Glomerular endothelial cell (primary cell): ENCODE data around the gene MGAT5B. TPM values are rescaled to one million over a fixed set of nuclear protein-coding genes. Genes with fewer than 3 reads are reported as not detected.

Experiments used
- DNase-seq: peaks from one replicate; pipeline ENCODE4 v3.0.0-alpha.2; 2011; ENCODE audit warnings: low read depth, low spot score; ENCODE audit errors: extremely low read depth
- total RNA-seq: library from RNA; depleted of rRNA; stranded (reverse); fragments of >200 nt; gene quantifications from 2 replicates; pipeline ENCODE4 v1.2.3, GENCODE V29; 2015

Gene MGAT5B
- total RNA-seq, 1 donor from 2014 or later: 10.0 TPM

DNA sequence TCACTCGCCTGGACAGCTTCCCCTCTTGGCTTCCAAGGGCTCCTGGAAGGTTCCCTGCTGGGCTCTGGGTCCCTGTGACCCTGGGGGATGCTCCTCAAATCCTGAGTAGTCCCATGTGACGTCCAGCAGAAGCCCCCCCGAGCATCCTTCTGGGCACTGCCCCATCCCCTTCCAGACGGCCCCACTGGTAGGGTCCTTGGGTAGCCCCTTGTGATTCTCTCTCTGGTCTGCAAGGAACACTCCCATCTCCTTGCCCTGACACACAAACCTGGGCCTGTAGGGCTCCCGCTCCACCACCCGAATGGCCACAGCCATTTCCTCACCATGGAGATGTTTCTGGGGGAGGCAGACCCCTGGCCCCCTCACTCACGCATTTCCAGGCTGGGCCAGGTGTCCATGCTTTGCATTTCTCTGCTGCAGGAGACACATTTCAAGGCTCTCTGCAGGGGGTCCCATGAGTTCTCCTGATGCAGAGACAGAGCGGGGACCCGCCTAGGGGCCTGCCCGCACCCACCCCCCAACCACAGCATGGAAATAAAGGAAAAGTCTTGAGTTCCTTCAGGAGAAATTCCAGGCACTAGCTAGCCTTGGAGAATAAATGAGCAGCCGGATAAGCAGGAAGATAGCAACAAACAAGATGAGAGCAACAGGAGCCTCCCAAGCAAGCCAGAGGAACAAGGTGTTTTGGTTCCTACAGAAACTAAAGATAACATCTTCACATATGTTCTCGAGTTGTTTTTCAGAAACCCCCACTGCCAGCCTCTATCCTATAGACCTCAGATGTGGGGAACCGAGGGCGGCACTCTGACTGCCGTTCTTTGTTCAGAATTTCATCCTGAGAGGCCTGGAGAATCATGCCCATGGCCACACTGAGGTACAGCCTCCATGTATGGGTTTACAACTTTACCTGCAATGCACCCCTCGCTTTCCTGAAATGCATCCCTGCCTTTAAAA is 128.8 kb downstream of the MGAT5B start:
- DNase-seq: no peak

DNA sequence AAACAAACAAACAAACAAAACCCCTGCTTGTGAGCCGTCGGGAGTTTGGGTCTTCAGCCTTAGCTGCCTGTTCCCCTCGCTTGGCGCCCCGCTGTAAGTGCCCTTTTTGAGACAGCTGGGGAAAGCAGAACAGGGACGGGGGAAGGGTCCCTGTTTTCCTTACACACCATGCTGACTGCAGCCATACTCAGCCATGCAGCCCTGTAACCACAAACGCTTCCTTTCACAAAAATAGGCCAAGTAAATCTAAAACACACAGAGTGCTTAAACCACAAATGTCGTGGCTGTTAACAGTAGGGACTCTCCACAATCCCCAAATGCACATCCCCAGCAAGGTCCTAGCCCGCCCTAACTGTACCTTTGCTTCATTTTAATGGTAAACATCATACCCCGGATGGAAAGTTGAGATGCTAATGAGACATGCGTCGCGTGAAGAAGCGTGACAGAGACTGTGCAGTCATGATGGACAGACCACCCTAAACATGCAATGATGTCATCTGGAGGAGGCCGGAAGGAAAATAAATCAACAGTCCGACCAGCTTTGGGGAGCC is 129.9 kb downstream of the MGAT5B start:
- DNase-seq: no peak

DNA sequence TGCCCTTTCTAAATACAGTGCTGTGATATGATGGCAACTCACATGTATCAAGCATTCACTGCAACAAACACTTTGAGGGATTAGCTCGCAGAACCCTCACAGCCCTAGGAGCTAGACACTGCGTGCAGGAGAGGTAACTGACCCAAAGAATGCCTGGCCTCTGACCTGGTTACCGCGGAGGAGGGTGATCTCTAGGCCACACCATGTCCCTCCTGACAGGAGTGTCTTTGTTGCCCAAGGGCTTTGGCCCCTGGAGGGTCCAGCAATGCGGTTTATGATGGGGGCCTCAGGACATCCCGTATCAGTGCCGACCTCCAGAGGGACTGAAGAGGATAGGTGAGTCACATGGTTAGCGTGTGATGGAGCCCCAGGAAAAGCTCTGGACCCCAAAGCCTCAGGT is 130.6 kb downstream of the MGAT5B start:
- no peak for DNase-seq

Other genes starting within 250 kb of the MGAT5B start
- gene ST6GALNAC1, start 224.6 kb upstream of the MGAT5B start, total RNA-seq: not detected in 2 replicates
- 208 and 276 TPM in 2 replicates for gene MXRA7, start 157.4 kb upstream of the MGAT5B start, total RNA-seq
- gene JMJD6, start 141.8 kb upstream of the MGAT5B start, total RNA-seq: 27.2 and 31.8 TPM in 2 replicates
- 23.8 and 33.6 TPM in 2 replicates for gene METTL23, start 141.6 kb upstream of the MGAT5B start, total RNA-seq
- gene SRSF2, start 131.1 kb upstream of the MGAT5B start, total RNA-seq: 219 and 305 TPM in 2 replicates
- gene MFSD11, start 130.3 kb upstream of the MGAT5B start, total RNA-seq: 31.2 and 35.6 TPM in 2 replicates